NCI-H2029 (cell line): ENCODE results near the gene CREBZF.
"Not testable (repeated sequence)": the region's sequence is repeated elsewhere in the genome, so short reads cannot be mapped to it uniquely, and the experiment has no call there.

ENCODE experiments used
- DNase-seq: peaks from one replicate; lab custom pipeline; 2025; lab: John Stamatoyannopoulos, UW

Gene CREBZF

DNA sequence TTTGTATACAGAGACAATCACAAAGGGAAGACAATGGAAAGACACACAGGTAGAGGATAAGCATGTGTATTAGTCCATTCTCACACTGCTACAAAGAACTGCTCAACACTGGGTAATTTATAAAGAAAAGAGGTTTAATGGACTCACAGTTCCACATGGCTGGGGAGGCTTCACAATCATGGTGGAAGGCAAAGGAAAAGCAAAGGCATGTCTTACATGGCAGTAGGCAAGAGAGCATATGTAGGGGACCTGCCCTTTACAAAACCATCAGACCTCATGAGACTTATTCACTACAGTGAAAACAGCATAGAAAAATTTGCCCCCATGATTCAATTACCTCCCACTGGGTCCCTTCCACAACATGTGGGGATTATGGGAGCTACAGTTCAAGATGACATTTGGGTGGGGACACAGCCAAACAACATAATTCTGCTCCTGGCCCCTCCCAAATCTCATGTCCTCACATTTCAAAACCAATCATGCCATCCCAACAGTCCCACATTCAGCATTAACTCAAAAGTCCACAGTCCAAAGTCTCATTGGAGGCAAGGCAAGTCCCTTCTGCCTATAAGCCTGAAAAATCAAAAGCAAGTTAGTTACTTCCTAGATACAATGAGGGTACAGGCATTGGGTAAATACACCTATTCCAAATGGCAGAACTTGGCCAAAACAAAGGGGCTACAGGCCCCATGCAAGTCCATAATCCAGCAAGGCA is 6.2 kb upstream of the CREBZF start:
- not testable (repeated sequence) for DNase-seq

DNA sequence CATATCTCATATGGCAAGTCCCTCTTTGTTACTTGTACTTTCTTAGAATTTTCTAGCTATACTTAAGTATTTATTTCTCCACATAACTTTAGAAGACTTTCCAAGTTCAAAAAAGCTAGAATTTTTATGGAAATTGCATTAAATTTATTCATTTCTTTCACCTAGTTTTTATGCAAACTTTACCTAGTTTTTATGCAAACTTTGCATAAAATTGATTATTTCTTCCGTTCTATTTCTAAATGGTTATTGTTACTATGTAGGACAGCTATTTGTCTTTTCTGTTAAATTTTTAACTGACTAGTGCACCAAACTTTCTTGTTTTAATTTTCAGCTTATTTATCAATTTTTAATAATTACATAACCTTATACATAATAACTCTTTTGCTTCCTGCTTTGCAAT is 3.2 kb upstream of the CREBZF start:
- no peak for DNase-seq

DNA sequence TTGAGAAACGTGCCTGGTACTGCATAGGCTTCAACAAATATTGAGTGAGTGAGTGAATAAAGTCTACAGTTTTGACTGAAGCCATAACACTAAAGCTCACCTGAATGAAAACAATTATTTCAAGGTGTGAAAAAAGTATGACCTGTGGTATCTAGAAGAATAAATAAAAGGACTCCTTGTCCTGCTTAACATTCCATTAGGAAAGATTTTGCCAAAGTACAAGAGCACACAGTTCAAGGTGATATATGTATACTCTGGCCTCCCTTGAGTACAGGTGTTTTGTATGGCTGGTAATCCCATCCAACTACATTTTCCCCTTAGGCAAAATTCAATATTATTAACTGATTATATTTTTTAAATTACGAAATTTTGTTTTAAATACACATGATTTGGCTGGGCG is 1.8 kb upstream of the CREBZF start:
- no peak for DNase-seq

DNA sequence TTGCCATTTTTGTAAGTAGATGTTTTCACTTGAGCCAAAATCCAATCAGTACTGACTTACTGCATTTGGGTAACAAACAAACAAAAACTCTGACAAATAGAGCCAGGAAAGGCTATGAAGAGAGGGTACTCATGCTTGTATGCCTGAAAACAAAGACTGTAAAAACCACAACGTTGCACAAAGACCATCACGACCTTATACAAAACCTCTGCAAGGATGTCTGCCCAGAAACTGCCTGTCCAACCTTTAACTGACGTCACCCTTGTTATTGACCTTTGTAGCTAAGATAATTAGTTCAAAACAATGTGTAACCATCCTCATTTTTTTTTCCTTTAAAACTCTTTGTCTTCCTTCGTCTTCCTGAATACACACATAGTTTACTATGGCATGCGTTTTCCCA is 804 bp upstream of the CREBZF start:
- no peak for DNase-seq

- DNase-seq = peak; percentile 73
Measured at GRCh38 chr11:85663753-85664614, 945 bp downstream of the CREBZF start.

GRCh38 chr11:85663080-85663752 is 1.7 kb downstream of the CREBZF start:
- DNase-seq = no peak

GRCh38 chr11:85661972-85662664 is 2.8 kb downstream of the CREBZF start:
- no peak for DNase-seq

DNA sequence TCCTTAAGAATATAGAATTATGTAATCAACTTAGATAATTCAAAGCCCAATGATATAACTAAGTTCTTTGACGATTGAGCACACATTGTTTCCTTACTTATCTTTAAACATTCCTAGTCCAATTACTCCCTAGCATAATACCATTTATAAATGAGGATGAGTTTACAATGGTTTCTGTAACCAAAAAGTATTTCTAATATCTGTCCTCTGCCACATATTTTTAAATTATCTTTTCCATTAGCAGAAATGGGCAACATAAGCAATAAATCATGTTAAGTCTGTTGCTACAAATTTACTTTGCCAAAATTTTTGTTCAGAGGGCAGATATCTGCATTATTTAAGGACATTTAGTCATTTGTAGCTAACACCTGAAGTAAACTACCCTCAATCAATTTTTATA is 6.7 kb downstream of the CREBZF start:
- no peak for DNase-seq

GRCh38 chr11:85656777-85657176 is 8.2 kb downstream of the CREBZF start:
- DNase-seq = no peak

- not testable (repeated sequence) for DNase-seq
Measured at GRCh38 chr11:85654343-85654742, 10.6 kb downstream of the CREBZF start.

DNA sequence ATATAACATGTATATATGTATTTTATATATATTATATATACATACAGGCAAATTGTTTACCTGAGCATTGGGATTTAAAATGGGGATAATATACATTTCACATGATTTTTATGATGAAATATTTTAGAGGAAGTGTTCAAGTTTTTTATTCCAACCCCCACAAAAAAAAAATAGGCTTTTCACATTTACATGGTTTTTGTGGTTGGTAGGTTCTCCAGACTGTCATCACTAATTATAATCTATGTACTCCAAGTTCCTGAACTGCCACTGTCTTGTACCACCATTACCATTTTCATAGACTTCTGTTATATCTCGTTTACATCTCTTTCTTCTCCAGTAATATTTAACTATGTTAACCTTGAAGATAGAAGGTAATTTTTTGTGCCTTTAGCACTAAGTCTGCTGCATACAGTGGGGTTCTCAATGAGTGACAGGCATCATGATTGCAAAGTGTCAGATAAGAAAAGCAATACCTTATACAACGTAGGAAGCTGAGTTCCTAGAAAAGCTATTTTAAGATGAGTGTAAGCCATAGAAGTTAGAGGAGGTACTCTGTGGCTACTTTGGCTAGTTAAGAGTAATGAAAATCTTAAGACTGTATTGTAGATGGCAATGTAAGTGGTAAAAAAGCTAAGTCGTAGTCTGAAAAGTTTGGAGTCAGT is 12.0 kb downstream of the CREBZF start:
- DNase-seq = no peak

DNA sequence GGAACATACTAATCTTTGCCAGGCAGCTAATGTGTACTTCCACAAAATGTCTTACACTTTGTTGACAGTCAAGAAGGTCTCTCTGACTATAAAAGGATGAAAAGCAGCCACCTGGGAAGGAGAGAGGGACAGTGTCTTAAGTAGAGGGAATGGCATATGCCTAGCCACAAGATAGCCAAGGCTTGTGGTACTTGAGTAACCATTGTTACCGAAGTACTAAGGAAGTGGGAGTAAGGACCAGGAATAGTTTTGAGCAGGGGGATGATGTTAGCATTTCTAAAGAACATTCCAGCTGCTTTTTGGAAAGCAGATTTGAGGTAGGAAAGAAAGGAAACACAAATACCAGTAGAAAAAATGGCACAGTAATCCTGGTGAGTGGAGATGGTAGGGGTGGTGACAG is 13.8 kb downstream of the CREBZF start:
- DNase-seq = no peak

- peak; percentile 80 for DNase-seq
Measured at GRCh38 chr11:85647604-85648299, 17.2 kb downstream of the CREBZF start, which contains the start of gene TMEM126A. TSS of gene TMEM126A (plus strand) at chr11:85647967. CDS start at chr11:85650256, 2,289 bp downstream.

DNA sequence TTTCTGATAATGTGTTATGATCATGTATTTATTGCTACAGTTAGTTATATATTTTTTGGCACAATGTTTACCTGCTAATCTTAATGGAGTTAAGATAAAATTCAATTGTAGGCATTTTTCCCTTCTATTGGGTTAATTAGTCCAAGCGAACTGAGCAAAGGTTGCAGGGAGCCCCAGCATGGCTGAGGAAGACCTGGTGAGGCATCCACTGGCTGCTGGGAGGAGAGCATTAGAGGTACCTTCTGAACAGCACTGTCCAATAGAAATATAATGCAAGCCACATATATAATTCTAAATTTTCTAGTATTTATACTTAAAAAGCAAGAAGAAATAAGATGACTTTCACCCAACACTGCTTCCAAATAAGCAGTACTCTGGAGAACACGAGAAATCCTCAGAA is 17.9 kb downstream of the CREBZF start:
- no peak for DNase-seq

DNA sequence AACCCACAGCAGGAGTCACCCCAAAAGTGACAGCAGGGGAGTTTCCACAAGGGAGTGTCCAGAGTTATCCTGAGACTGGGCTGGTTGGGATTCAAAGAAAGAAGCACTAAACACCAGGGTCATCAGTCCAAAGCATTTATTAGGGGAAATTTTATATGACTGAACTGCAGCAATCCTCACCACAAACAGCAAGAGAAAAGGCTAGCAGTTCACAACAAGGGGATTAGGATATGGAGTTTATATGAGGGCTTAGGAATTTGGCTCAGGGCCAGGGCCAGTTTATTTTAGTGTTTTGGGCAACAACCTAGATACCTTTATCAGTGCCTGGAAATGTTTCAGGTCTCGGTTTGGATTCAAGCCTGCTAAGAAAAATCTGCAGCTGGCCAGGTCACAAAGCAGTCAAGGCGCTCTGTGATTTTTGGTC is 21.7 kb downstream of the CREBZF start:
- DNase-seq = no peak

DNA sequence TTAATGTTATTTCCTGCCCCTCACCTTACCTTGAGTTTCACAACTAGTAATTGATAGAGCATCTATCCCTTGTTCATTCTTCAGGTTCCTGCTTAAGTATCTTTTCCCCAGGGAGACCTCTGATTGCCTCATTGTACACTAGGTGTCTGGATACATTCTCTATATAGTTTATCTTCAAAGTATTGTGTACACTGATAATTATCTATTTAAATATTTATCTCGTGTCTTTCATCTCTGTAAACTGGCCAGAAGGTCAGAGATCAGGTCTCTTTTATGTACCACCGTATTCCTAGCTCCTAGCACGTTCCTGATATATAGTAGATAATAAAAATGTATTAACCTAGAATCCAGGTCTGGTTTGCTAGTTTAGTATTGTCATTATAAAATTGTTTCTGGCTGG is 30.2 kb downstream of the CREBZF start:
- DNase-seq = no peak

GRCh38 chr11:85628771-85629341 is 36.1 kb downstream of the CREBZF start:
- DNase-seq = no peak

DNA sequence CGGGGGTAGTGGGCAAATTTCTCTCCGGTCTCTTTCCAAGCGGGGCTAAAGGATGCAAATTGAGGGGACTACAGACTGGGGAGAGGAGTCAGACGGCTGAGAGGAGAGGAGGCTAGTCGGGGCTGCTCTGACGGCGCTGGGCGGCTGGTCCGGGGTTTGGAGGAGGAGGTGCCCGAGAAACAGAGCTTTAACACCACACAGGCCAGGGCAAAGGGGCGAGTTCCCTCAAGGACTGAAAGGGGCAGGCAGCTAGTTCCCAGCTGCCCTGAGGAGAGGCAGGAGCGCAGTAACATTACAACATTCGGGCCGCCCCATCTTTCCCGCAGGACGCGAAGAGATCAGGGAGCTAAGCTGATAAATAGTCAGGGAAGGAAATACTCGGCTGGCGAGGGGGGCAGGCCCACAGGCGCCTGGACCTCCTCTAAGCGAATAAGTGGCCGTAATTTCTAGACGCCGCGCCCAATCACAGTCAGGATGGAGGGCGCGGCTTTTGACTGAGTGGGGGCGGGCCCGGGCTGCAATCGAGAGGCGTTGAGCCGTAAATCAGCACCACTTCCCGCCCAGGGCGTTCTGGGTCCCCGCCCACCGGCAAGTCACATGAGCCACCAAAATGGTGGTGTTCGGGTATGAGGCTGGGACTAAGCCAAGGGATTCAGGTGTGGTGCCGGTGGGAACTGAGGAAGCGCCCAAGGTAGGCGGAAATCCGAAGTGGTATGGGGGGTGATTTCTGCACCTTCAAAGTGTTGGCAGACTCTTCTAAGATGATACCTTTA is 36.7 kb downstream of the CREBZF start, which contains the start of gene TMEM126B:
TSS of gene TMEM126B (plus strand) at position 596 of the 773 bp plus-strand sequence. CDS start at position 611, 15 bp downstream.
- peak; percentile 96 for DNase-seq

GRCh38 chr11:85627332-85627997 is 37.5 kb downstream of the CREBZF start, which contains the start of gene DLG2:
TSS of gene DLG2 (minus strand) at chr11:85627344.
- DNase-seq = no peak
